Breast epithelium (tissue), 4 donors: ENCODE measurements around the gene DCHS2. TPM values are rescaled to one million over a fixed set of nuclear protein-coding genes. Genes with fewer than 3 reads are reported as not detected.

Experiments
- DNase-seq, 2 donors: peaks; one replicate each; pipeline ENCODE4 v3.0.0-alpha.2; 2019; ENCODE audit warnings: low spot score in 2 of 2
- H3K27ac ChIP-seq, 2 donors: fragments of 200-600 bp; sonication (generic) in 1 of 2; one replicate each; pipeline ENCODE4 v1.5.1; 2016 to 2019; ENCODE audit warnings: mild to moderate bottlenecking in 1 of 2
- H3K27me3 ChIP-seq, 2 donors: fragments of 200-600 bp; sonication (generic) in 1 of 2; one replicate each; pipeline versions ENCODE4 v1.5.1 to v1.6.0; 2017 to 2019; ENCODE audit warnings: control low read depth in 1 of 2, mild to moderate bottlenecking in 1 of 2
- H3K36me3 ChIP-seq: fragments of 200-600 bp; one replicate; pipeline ENCODE4 v1.5.1; 2019
- H3K4me1 ChIP-seq, 2 donors: fragments of 200-600 bp; sonication (generic); one replicate each; pipeline ENCODE4 v1.5.1; 2016 to 2019; ENCODE audit warnings: control low read depth in 1 of 2
- H3K4me3 ChIP-seq, 3 donors: fragments of 200-600 bp; sonication (generic); 1 replicate in 2 of 3; 2 replicates in 1 of 3; pipeline ENCODE4 v1.5.1; 2016 to 2019; ENCODE audit warnings: mild to moderate bottlenecking in 3 of 3, moderate library complexity in 2 of 3
- H3K9me3 ChIP-seq, 2 donors: fragments of 200-600 bp; sonication (generic) in 1 of 2; one replicate each; pipeline ENCODE4 v1.5.1; 2016 to 2019; ENCODE audit warnings: control low read depth in 1 of 2
- CTCF ChIP-seq, 3 donors: fragments of 450-650 bp; IDR thresholded peaks; one replicate each; pipeline ENCODE4 v1.5.1; 2016 to 2017; ENCODE audit warnings: antibody characterized with exemption in 3 of 3, mild to moderate bottlenecking in 3 of 3, moderate library complexity in 3 of 3
- POLR2A ChIP-seq: fragments of 450-650 bp; IDR thresholded peaks from one replicate; pipeline ENCODE4 v1.6.1; 2016; ENCODE audit warnings: antibody characterized with exemption, mild to moderate bottlenecking, moderate library complexity
- POLR2AphosphoS5 ChIP-seq, 3 donors: sonication (generic); formaldehyde crosslinking; IDR thresholded peaks; one replicate each; pipeline ENCODE4 v1.6.1; 2017; ENCODE audit warnings: antibody characterized with exemption in 3 of 3
- intact Hi-C: fragments of 100-400 bp; cut with DNase I; formaldehyde crosslinking; loops from one replicate; pipeline ENCODE4 v1.15.1; 2023; ENCODE audit warnings: low total_unique reads
- total RNA-seq, 3 donors: library from RNA; depleted of rRNA; stranded (reverse); fragments of >200 nt; gene quantifications; one replicate each; pipeline ENCODE4 v1.1.0, GENCODE V29; 2016

DCHS2 gene
- total RNA-seq, 3 donors from 2014 or later, result 2.8 to 5.2 TPM; not detected in 1

DNA sequence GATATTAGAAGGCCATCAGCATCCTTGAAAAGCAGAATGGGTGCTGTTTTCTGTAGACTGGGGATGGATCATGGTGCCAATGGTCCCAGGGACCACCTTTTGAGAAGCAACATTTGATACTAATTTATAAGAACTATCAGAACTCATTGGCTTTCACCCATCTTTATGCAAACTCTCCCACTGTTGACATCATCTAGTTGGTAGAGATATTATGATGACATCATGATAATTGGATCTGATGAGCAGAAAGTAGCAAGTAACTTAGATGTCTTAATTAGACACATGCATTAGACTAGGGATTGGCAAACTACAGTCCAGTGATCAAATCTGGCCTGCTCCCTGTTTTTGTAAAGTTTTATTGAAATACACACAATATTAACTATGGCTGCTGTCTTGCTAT lies 181.0 kb downstream of the DCHS2 start:
- no peaks in the 10 kb centered on the region for H3K27me3 ChIP-seq
- H3K9me3 ChIP-seq, result no peaks in the 10 kb centered on the region
- H3K4me3 ChIP-seq, result no peak overlapping the region
- no peak for DNase-seq
- H3K27ac ChIP-seq, result no peak overlapping the region
- H3K36me3 ChIP-seq, result no peaks in the 10 kb centered on the region
- TF ChIP-seq POLR2A, result no peak
- no peak for TF ChIP-seq POLR2AphosphoS5 (IDR thresholded peaks at IDR 0.05)
- no peak for TF ChIP-seq CTCF (IDR thresholded peaks at IDR 0.05)
- intact Hi-C loops, result no loop called here
- H3K4me1 ChIP-seq, result no peaks in the 10 kb centered on the region

DNA sequence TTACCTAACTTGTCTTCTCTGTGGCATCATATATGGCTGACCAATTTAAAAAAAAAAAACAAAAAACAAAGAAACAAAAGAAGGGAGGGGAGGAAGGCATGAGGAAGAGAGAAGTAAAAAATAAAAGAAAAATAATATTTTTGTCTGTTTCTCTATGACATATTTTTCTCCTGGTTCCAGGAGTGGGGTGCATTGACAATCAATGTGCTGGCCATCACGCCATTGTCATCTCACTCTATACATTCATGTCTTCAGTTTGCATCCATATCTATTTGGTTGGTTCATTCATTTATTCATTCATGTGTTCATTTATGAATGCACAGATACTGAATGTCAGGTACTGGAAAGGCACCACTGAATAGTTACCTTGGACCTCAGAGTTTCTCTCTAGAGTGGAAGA lies 183.4 kb downstream of the DCHS2 start:
- Histone ChIP-seq H3K27ac (no peak overlapping the region), H3K4me1 (no peaks in the 10 kb centered on the region), H3K4me3 (no peak overlapping the region), H3K9me3 (no peaks in the 10 kb centered on the region), H3K36me3 (no peaks in the 10 kb centered on the region), H3K27me3 (no peaks in the 10 kb centered on the region)
- intact Hi-C loops, result no loop called here
- no peak for TF ChIP-seq POLR2A
- TF ChIP-seq POLR2AphosphoS5 (IDR thresholded peaks at IDR 0.05), result no peak
- TF ChIP-seq CTCF (IDR thresholded peaks at IDR 0.05), result no peak
- DNase-seq, result no peak

DNA sequence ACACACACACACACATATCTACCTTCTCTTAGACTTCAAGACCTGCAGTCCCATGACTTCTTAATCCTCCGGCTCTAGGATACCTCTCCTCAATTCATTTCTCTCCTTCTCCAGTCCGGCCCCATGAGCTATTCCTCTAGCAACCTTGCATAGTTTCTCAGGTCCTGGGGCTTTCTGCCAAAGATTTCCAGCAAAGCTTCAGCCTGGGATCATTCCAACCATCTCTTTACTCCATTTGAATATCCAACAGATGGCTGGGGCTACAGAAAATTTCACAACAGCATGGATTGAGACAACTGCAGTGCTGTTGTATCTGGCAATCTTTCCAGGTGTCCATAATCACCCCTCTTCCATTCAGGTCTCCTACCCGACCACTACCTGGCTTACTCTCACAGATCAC lies 184.1 kb downstream of the DCHS2 start:
- H3K36me3 ChIP-seq, result no peaks in the 10 kb centered on the region
- TF ChIP-seq POLR2A, result no peak
- TF ChIP-seq POLR2AphosphoS5 (IDR thresholded peaks at IDR 0.05), result no peak
- no peak for TF ChIP-seq CTCF (IDR thresholded peaks at IDR 0.05)
- no peak for DNase-seq
- no peaks in the 10 kb centered on the region for H3K4me1 ChIP-seq
- H3K9me3 ChIP-seq, result no peaks in the 10 kb centered on the region
- H3K4me3 ChIP-seq, result no peak overlapping the region
- H3K27me3 ChIP-seq, result no peaks in the 10 kb centered on the region
- intact Hi-C loops, result no loop called here
- H3K27ac ChIP-seq, result no peak overlapping the region

DNA sequence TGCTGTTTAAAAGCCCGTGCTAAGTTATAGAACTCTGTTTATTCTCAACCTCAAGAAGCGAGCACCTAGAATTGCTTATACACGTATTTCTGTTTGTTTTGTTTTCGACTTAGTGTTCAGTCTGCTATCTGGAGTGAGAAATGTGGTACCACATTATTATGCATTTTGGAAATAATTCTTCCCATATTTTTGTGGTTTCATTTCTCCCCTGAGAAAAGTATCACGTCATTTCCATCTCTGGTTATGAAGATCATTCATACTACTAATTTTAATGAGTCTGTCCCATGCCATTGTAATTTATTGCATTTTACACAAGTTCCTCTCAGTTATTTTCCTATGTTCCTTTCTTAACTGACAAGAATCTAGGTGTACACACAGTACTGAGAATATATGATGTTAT lies 186.0 kb downstream of the DCHS2 start:
- Histone ChIP-seq H3K4me3 (no peak overlapping the region), H3K36me3 (no peaks in the 10 kb centered on the region), H3K27me3 (no peaks in the 10 kb centered on the region), H3K27ac (no peak overlapping the region), H3K9me3 (no peaks in the 10 kb centered on the region), H3K4me1 (no peaks in the 10 kb centered on the region)
- intact Hi-C loops, result no loop called here
- DNase-seq, result no peak
- no peak for TF ChIP-seq POLR2AphosphoS5 (IDR thresholded peaks at IDR 0.05)
- TF ChIP-seq POLR2A, result no peak
- no peak for TF ChIP-seq CTCF (IDR thresholded peaks at IDR 0.05)

GRCh38 chr4:154304679-154305078 lies 186.9 kb downstream of the DCHS2 start:
- H3K27me3 ChIP-seq, result no peaks in the 10 kb centered on the region
- H3K36me3 ChIP-seq, result no peaks in the 10 kb centered on the region
- intact Hi-C loops, result no loop called here
- TF ChIP-seq POLR2AphosphoS5 (IDR thresholded peaks at IDR 0.05) (no peak), POLR2A (no peak), CTCF (IDR thresholded peaks at IDR 0.05) (no peak)
- no peak overlapping the region for H3K27ac ChIP-seq
- no peak for DNase-seq
- H3K9me3 ChIP-seq, result no peaks in the 10 kb centered on the region
- H3K4me1 ChIP-seq, result no peaks in the 10 kb centered on the region
- H3K4me3 ChIP-seq, result no peak overlapping the region
